Activated naive CD4-positive, alpha-beta T cell treated with anti-CD3 and anti-CD28 coated beads, Interleukin-2, amount 50 U/mL, for 16 hours (primary cell): Measurements from ENCODE around the gene HOGA1.

Experiments used
- DNase-seq: peaks from one replicate; pipeline ENCODE4 v3.0.0-alpha.2; 2020

HOGA1 gene

DNA sequence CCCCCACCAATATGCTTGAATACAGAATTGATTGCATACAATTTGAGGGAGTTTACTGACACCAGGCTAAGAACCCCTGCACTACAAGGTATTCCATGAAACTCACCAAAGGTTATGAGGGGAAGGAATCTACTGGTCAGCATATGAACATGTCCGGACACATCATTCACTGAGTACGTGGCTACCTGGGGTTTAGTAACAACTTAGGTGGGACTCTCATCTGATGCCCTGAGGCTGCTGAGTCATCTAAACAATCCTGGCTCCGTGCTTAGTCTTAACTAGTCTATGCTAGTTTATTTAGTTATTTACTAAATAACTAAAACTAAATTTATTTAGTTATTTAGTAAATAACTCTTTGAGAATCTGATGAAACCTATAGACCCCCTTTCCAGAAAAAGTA lies 67.6 kb downstream of the HOGA1 start:
- no peak for DNase-seq

GRCh38 chr10:97656777-97657176 lies 72.6 kb downstream of the HOGA1 start:
- DNase-seq = no peak

GRCh38 chr10:97659589-97659988 lies 75.4 kb downstream of the HOGA1 start:
- no peak for DNase-seq
